Choroid plexus epithelial cell (primary cell): Measurements from ENCODE around the gene ABRAXAS1.

Source experiments
- DNase-seq: peaks from one replicate; pipeline ENCODE4 v3.0.0-alpha.2; 2010; ENCODE audit warnings: low read depth
- H3K4me3 ChIP-seq: 2 replicates; pipeline ENCODE4 v1.5.1; 2011; ENCODE audit warnings: low read depth, mild to moderate bottlenecking, control low read depth, low read length, moderate library complexity
- CTCF ChIP-seq: conservative IDR thresholded peaks from 2 replicates; pipeline ENCODE4 v1.5.1; 2011; ENCODE audit warnings: low read depth, mild to moderate bottlenecking, control low read depth, inconsistent platforms, low read length, moderate library complexity

The ABRAXAS1 gene

GRCh38 chr4:83449009-83449408, 35.9 kb downstream of the ABRAXAS1 start:
- no peak overlapping the region for H3K4me3 ChIP-seq
- TF ChIP-seq CTCF: no peak
- DNase-seq: no peak

GRCh38 chr4:83440899-83441298, 44.0 kb downstream of the ABRAXAS1 start:
- TF ChIP-seq CTCF: no peak
- DNase-seq: no peak
- no peak overlapping the region for H3K4me3 ChIP-seq

- H3K4me3 ChIP-seq: no peak overlapping the region
- TF ChIP-seq CTCF: no peak
- no peak for DNase-seq
Observed at GRCh38 chr4:83440148-83440814, 44.6 kb downstream of the ABRAXAS1 start.

- TF ChIP-seq CTCF: no peak
- DNase-seq: no peak
- H3K4me3 ChIP-seq: no peak overlapping the region
Observed at GRCh38 chr4:83438719-83439118, 46.2 kb downstream of the ABRAXAS1 start.

GRCh38 chr4:83436680-83437079, 48.2 kb downstream of the ABRAXAS1 start:
- DNase-seq: no peak
- TF ChIP-seq CTCF: no peak
- H3K4me3 ChIP-seq: no peak overlapping the region

GRCh38 chr4:83431200-83431599, 53.7 kb downstream of the ABRAXAS1 start:
- H3K4me3 ChIP-seq: no peak overlapping the region
- no peak for TF ChIP-seq CTCF
- no peak for DNase-seq

GRCh38 chr4:83418211-83418610, 66.7 kb downstream of the ABRAXAS1 start:
- no peak overlapping the region for H3K4me3 ChIP-seq
- no peak for DNase-seq
- TF ChIP-seq CTCF: no peak
